Stimulated activated CD8-positive, alpha-beta memory T cell treated with anti-CD3 and anti-CD28 coated beads, Interleukin-4, amount 100 ng/mL, for 4 hours (primary cell): ENCODE results near the gene LYZL4.

ENCODE experiments used
- DNase-seq, 2 donors: peaks; one replicate each; pipeline ENCODE4 v3.0.0-alpha.2; 2020; ENCODE audit warnings: low read depth in 2 of 2, low spot score in 1 of 2

The LYZL4 gene

GRCh38 chr3:42428830-42429229, 18.4 kb upstream of the LYZL4 start:
- DNase-seq = no peak

GRCh38 chr3:42425736-42426407, 15.5 kb upstream of the LYZL4 start:
- DNase-seq = no peak

DNA sequence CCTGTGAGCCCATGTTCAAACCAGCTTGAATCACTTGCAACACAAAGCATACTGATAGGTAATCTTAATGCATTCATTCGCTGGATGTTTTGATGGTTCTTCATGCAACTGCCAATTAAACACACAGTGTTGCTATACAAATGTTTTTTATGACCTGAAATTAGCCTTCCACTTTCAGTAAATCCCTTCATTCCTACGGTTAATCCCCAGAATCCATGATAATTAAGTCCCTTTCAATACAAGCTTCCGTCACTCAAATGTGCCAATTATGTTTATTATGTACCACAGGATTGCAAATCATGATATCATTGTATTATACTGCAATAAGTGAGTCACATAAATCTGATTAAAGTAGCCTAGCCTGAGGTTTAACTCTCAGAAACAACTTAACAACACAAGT, 14.5 kb upstream of the LYZL4 start:
- DNase-seq = no peak

DNA sequence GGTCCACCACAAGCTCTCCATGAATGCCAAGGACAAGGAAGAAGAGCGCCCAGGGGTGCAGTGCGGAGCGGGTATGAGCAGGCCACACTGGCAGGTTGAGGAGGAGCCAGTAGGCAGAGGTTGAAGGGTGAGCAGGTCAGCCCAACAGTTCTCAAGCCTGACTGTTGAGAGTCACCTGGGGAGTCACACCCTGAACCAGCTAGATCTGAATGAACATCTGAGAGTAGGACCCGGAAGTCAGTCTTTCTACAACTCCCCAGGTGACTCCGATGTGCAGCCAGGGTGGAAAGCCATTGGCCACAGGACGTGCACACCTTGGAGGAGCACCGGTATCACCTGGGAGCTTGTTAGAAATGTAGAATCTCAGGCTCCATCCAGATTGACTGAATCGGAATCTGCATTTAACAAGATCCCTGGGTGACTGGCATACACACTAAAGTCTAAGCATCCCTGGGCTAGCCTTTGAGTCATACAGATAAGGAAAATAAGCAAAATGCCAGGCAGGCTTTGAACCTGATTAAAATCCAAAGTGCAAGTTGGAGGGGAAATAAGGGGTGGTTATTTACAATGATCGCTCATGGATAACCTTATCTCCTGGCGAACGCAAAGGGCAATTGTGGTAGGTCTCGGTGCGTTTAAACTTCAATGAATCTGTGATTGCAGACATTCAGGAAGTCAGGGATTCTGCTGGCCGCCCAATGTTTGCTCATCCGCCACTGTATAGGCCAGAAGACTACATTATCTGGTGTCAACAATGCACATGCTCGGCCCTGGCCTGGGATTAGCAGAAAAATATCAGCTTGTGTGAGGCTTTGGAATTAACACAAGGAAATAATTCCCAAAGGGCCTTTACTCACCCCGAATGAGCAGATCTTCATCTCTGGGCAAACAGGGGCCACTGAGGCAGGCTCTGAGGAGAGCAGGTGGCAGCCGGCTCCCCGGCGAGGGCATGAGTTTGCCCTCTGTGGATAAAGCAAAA, 11.7 kb upstream of the LYZL4 start:
- DNase-seq = no peak

DNA sequence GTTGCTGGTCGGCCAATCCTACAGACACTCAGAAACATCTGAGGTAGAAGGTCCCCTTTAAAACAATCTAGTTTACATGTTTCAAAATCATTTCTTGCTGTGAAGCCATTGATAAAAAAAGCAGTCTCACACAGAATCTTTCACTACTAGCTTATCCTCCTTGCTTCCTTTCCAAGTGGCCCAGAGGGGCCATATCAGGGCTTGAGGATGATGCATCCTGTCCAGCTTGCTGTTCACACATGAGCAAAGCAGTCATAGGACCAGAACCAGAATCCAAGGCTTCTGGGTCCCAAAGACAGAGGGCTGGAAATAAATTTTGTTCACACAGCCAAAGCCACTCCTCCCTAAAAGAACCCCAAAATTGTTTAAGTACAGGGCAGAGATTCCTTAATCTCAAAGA, 9.2 kb upstream of the LYZL4 start:
- DNase-seq = no peak

DNA sequence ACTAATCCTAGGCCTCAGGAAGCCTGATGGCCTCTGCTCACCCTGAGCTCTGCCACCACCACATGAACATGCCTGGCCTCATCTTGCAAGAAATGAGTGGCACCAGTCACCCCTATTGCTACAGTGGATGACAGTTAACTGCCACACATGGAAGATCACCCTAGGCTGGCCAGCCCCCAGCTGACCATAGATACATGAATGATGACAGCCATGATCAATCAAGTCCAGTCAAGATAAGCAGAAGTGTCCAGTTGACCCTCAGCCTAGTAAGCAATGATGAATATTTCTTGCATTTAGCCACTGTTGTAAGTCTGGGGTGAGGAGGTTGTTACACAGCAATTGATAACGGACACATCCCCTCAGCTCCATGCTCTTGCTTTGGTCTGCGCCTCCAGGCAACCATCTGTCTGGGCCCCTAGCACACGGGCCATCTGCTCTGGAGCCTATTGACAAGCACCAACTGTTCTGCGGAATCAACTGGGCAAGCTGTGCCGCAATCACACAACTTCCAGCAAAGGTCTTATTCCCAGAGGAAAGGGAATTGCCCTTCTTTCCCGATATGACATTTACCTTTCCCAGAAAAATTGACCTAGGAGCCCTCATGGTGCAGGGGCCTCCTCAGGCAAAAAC, 2.2 kb upstream of the LYZL4 start:
- DNase-seq = no peak

GRCh38 chr3:42411429-42411828, 1.0 kb upstream of the LYZL4 start:
- no peak for DNase-seq

- no peak for DNase-seq
Observed at GRCh38 chr3:42408156-42408555, 2.3 kb downstream of the LYZL4 start.

- DNase-seq = no peak
Observed at GRCh38 chr3:42406727-42407450, 3.5 kb downstream of the LYZL4 start.

GRCh38 chr3:42405857-42406256, 4.6 kb downstream of the LYZL4 start:
- DNase-seq = no peak

GRCh38 chr3:42403737-42404136, 6.7 kb downstream of the LYZL4 start:
- DNase-seq = no peak

GRCh38 chr3:42402394-42403096, 7.9 kb downstream of the LYZL4 start:
- no peak for DNase-seq

DNA sequence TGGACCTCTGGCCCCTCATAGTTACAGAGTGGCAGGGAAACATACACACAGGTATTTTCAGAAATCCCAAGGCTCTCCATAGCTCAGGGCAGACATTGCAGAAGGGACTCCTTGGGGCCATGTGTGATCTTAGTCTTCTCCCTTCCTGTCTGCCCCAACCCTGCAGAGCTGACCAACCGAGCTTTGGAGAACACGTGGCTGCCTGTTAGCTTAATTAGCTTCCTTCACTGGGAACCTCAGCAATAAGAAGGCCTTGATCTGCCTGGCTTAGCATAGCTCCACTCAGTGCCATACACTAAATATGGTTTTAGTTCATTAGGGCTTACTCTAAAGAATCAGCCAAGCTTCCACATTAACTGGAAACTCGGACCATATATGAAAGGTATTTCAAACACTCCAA, 12.3 kb downstream of the LYZL4 start:
- no peak for DNase-seq

DNA sequence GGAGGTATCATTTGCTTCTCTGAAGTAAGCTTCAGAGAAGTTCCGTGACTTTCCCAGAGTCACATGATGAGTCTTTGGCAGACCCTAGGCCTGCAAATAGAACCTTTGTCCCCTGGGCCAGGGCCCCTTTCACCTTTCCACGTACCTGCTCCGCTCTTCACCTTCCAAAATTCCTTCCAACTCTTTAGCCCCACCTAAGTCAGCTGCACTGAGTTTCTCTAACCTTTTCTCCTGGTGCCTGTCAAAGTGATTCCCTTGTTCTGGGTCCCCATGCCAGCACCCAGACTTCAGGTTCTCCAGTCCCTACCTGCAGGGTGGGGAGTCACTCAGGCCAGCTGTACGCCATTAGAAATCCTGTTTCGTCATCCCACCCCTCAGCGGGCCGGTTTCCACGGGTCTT, 12.8 kb downstream of the LYZL4 start:
- no peak for DNase-seq

DNA sequence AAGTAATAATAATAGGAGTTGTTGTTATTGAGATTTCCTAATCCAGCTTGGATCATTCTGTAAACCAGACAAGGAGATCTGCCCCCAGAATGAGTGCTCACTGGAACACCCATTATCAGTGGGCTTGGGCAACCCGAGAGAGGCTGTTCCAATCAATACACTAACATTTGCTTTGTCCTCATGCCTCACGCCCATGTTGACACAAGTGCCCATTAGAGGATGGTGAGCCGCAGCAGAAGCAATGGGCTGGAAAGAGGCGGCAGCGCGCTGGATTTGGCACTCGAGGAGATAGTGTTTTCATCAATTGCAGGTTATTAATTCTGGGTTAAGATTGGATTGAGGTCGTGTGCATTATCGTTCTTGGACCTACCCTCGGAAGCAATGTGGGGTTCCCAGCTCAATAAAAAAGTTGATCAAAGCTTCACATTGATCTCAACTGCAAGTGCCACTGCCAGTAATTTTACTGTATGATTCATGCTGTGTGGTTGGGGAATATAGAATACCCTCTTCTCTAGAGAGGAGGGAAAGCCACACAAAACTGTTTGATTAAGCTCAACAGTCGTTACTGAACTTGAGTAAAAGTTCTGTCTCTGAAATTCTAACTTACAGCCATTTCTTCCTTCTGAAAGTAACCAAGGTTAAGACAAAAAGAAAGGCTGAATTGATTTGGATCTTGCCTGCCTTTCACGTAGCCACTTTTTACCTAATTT, 15.7 kb downstream of the LYZL4 start:
- no peak for DNase-seq

GRCh38 chr3:42387802-42388651, 22.4 kb downstream of the LYZL4 start:
- DNase-seq = peak in 1 of 2 donors; percentile 10

GRCh38 chr3:42381551-42382082, 28.8 kb downstream of the LYZL4 start:
- DNase-seq = no peak

DNA sequence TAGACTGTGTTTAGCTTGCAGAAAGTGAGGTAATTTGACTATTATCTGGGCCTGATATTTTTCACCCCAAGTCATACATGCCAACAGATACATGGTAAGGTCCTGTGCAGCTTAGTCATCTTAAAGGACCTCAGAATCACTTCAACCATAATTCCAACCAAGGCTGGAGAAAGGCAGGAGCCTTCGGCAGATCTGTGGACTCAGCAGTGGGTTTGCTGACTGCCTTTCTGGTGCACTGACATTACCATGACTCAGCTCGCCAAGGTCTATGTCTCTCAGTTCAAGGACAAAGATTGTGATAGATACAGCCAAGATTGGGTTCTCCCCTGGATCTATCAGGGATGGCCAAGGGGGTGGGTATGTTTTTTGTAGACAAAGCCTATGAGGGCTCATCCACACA, 32.7 kb downstream of the LYZL4 start:
- no peak for DNase-seq

DNA sequence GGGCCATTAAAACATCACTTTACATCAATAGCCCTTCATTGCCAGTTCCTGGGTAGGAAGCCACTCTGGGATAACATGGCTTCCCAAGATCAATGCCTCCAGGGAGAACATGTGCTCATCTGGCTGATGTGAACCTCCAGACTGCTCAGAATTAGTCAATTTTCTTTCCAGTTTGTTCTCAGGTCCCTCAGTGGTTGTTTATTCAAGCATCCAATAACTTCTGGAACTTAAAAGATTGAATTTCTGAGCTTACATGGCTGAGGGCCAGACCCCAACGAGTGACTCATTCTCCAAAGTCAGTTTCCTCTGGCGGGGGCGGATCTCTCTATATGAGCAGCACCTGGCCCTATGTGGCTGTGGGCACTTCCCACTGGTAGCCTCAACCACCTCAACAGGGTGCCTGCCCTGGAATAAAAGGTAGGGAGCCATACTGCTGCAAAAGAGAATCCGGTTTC, 34.0 kb downstream of the LYZL4 start:
- peak; percentile 9 to 14 for DNase-seq
